Measurements from ENCODE around the gene TXLNA.

TXLNA gene

GRCh38 chr1:32215629-32216480, 36.4 kb downstream of the TXLNA start:
- peak; percentile 46 for DNase-seq (ENCODE audit: low read depth)

GRCh38 chr1:32216566-32216965, 37.1 kb downstream of the TXLNA start:
- no peak for DNase-seq (ENCODE audit: low read depth)

GRCh38 chr1:32219022-32219421, 39.5 kb downstream of the TXLNA start:
- DNase-seq (ENCODE audit: low read depth) = no peak

- DNase-seq (ENCODE audit: low read depth) = no peak
Observed at GRCh38 chr1:32220746-32221580, 41.5 kb downstream of the TXLNA start.

GRCh38 chr1:32221581-32221979, 42.1 kb downstream of the TXLNA start:
- no peak for DNase-seq (ENCODE audit: low read depth)

GRCh38 chr1:32221980-32222755, 42.7 kb downstream of the TXLNA start, which contains the start of the genes EIF3I and TMEM234:
Gene EIF3I, plus strand, starts transcription at chr1:32222407. Its CDS starts 35 bp downstream, at chr1:32222442.
Gene TMEM234, minus strand, starts transcription at chr1:32222353. Its CDS starts 31 bp downstream, at chr1:32222322.
- peak; percentile 90 for DNase-seq (ENCODE audit: low read depth)

GRCh38 chr1:32223683-32224082, 44.2 kb downstream of the TXLNA start:
- no peak for DNase-seq (ENCODE audit: low read depth)

- DNase-seq (ENCODE audit: low read depth) = no peak
Observed at GRCh38 chr1:32224285-32224684, 44.8 kb downstream of the TXLNA start.

GRCh38 chr1:32228771-32229170, 49.3 kb downstream of the TXLNA start:
- no peak for DNase-seq (ENCODE audit: low read depth)

GRCh38 chr1:32231843-32232432, 52.5 kb downstream of the TXLNA start:
- no peak for DNase-seq (ENCODE audit: low read depth)

- no peak for DNase-seq (ENCODE audit: low read depth)
Observed at GRCh38 chr1:32232558-32233304, 53.3 kb downstream of the TXLNA start.

GRCh38 chr1:32234792-32235191, 55.3 kb downstream of the TXLNA start:
- DNase-seq (ENCODE audit: low read depth) = no peak

GRCh38 chr1:32239337-32239736, 59.9 kb downstream of the TXLNA start:
- DNase-seq (ENCODE audit: low read depth) = no peak

GRCh38 chr1:32239790-32240139, 60.3 kb downstream of the TXLNA start:
- no peak for DNase-seq (ENCODE audit: low read depth)

- DNase-seq (ENCODE audit: low read depth) = no peak
Observed at GRCh38 chr1:32240140-32240951, 60.9 kb downstream of the TXLNA start.

- no peak for DNase-seq (ENCODE audit: low read depth)
Observed at GRCh38 chr1:32241001-32241763, 61.7 kb downstream of the TXLNA start.

GRCh38 chr1:32242341-32242851, 62.9 kb downstream of the TXLNA start:
- no peak for DNase-seq (ENCODE audit: low read depth)

GRCh38 chr1:32246888-32247273, 67.4 kb downstream of the TXLNA start, which contains the start of gene FAM167B:
Gene FAM167B, plus strand, starts transcription at chr1:32247222. Its CDS starts 200 bp downstream, at chr1:32247422.
- no peak for DNase-seq (ENCODE audit: low read depth)

GRCh38 chr1:32247452-32247851, 68.0 kb downstream of the TXLNA start:
- no peak for DNase-seq (ENCODE audit: low read depth)
